Stimulated activated effector memory CD8-positive, alpha-beta T cell treated with anti-CD3 and anti-CD28 coated beads, Interleukin-12 subunit alpha, Interleukin-12 subunit beta, amount 100 ng/mL, for 72 hours (primary cell): ENCODE measurements around the gene IER3IP1.
"Not testable (repeated sequence)": the region's sequence is repeated elsewhere in the genome, so short reads cannot be mapped to it uniquely, and the experiment has no call there.

ENCODE experiments used
- ATAC-seq: fragments of 150-1000 bp; cut with Tn5 transposase; 2 replicates; pipeline ENCODE4 v1.10.0; 2021
- DNase-seq, 2 donors: peaks; one replicate each; pipeline ENCODE4 v3.0.0; 2021 to 2022; ENCODE audit warnings: low spot score in 2 of 2
- H3K27ac Mint-ChIP-seq: one replicate; pipeline ENCODE4 v1.8.0; 2022; ENCODE audit warnings: mild to moderate bottlenecking, mixed read lengths
- H3K36me3 Mint-ChIP-seq: one replicate; pipeline ENCODE4 v1.8.0; 2022; ENCODE audit warnings: mild to moderate bottlenecking, mixed read lengths
- H3K4me1 Mint-ChIP-seq: one replicate; pipeline ENCODE4 v1.8.0; 2022; ENCODE audit warnings: mixed read lengths
- H3K4me3 Mint-ChIP-seq: one replicate; pipeline ENCODE4 v1.8.0; 2022; ENCODE audit warnings: mild to moderate bottlenecking, mixed read lengths
- H3K9me3 Mint-ChIP-seq: one replicate; pipeline ENCODE4 v1.8.0; 2022; ENCODE audit warnings: mixed read lengths

The IER3IP1 gene

GRCh38 chr18:47175898-47176575 lies at the start of gene IER3IP1:
Gene IER3IP1 (minus strand): TSS chr18:47176364. CDS start chr18:47176277, 87 bp downstream.
- no peak within 1 kb of the TSS for H3K4me3 Mint-ChIP-seq
- ATAC-seq: peak; percentile 92
- H3K4me1 Mint-ChIP-seq: no peaks in the 10 kb centered on the region
- H3K9me3 Mint-ChIP-seq: no peaks in the 10 kb centered on the region
- no peak within 1 kb of the TSS for H3K27ac Mint-ChIP-seq
- DNase-seq: peak; percentile 77 to 93
- H3K36me3 Mint-ChIP-seq: peaks cover 6% of the 10 kb centered on the region

- no peaks in the 10 kb centered on the region for H3K4me1 Mint-ChIP-seq
- DNase-seq (no peak), ATAC-seq (peak; percentile 54)
- no peaks in the 10 kb centered on the region for H3K9me3 Mint-ChIP-seq
- no peak overlapping the region for H3K27ac Mint-ChIP-seq
- H3K36me3 Mint-ChIP-seq: no peaks in the 10 kb centered on the region
- no peak overlapping the region for H3K4me3 Mint-ChIP-seq
Observed at GRCh38 chr18:47215554-47216138, 39.5 kb upstream of the IER3IP1 start.

- H3K27ac Mint-ChIP-seq: no peak overlapping the region
- H3K4me1 Mint-ChIP-seq: no peaks in the 10 kb centered on the region
- ATAC-seq (no peak), DNase-seq (no peak)
- no peak overlapping the region for H3K4me3 Mint-ChIP-seq
- H3K36me3 Mint-ChIP-seq: no peaks in the 10 kb centered on the region
- no peaks in the 10 kb centered on the region for H3K9me3 Mint-ChIP-seq
Observed at GRCh38 chr18:47209171-47209570, 33.0 kb upstream of the IER3IP1 start.

- Mint-ChIP-seq H3K4me3 (no peak overlapping the region), H3K36me3 (no peaks in the 10 kb centered on the region), H3K4me1 (no peaks in the 10 kb centered on the region), H3K9me3 (no peaks in the 10 kb centered on the region), H3K27ac (no peak overlapping the region)
- ATAC-seq (no peak), DNase-seq (no peak)
Observed at GRCh38 chr18:47206945-47207637, 30.9 kb upstream of the IER3IP1 start.

GRCh38 chr18:47204908-47205522 lies 28.9 kb upstream of the IER3IP1 start:
- ATAC-seq (peak; percentile 56), DNase-seq (peak; percentile 3 to 62)
- H3K9me3 Mint-ChIP-seq: no peaks in the 10 kb centered on the region
- no peak overlapping the region for H3K27ac Mint-ChIP-seq
- H3K4me3 Mint-ChIP-seq: no peak overlapping the region
- no peaks in the 10 kb centered on the region for H3K36me3 Mint-ChIP-seq
- H3K4me1 Mint-ChIP-seq: no peaks in the 10 kb centered on the region

- DNase-seq (no peak), ATAC-seq (no peak)
- Mint-ChIP-seq H3K4me1 (no peaks in the 10 kb centered on the region), H3K4me3 (no peak overlapping the region), H3K27ac (no peak overlapping the region), H3K9me3 (no peaks in the 10 kb centered on the region), H3K36me3 (no peaks in the 10 kb centered on the region)
Observed at GRCh38 chr18:47203626-47204464, 27.7 kb upstream of the IER3IP1 start.

GRCh38 chr18:47195961-47196360 lies 19.8 kb upstream of the IER3IP1 start:
- H3K36me3 Mint-ChIP-seq, H3K4me3 Mint-ChIP-seq, H3K27ac Mint-ChIP-seq, DNase-seq, ATAC-seq, H3K4me1 Mint-ChIP-seq, H3K9me3 Mint-ChIP-seq: not testable (repeated sequence)

GRCh38 chr18:47191961-47192360 lies 15.8 kb upstream of the IER3IP1 start:
- H3K4me3 Mint-ChIP-seq: no peak overlapping the region
- no peaks in the 10 kb centered on the region for H3K36me3 Mint-ChIP-seq
- H3K27ac Mint-ChIP-seq: no peak overlapping the region
- ATAC-seq (peak; percentile 21), DNase-seq (no peak)
- no peaks in the 10 kb centered on the region for H3K4me1 Mint-ChIP-seq
- no peaks in the 10 kb centered on the region for H3K9me3 Mint-ChIP-seq

- ATAC-seq: no peak
- H3K27ac Mint-ChIP-seq: no peak overlapping the region
- no peak overlapping the region for H3K4me3 Mint-ChIP-seq
- H3K4me1 Mint-ChIP-seq: no peaks in the 10 kb centered on the region
- H3K9me3 Mint-ChIP-seq: peaks cover 2% of the 10 kb centered on the region
- no peaks in the 10 kb centered on the region for H3K36me3 Mint-ChIP-seq
- DNase-seq: no peak
Observed at GRCh38 chr18:47187721-47188120, 11.6 kb upstream of the IER3IP1 start.

- H3K27ac Mint-ChIP-seq: no peak overlapping the region
- ATAC-seq: no peak
- no peak overlapping the region for H3K4me3 Mint-ChIP-seq
- peaks cover 2% of the 10 kb centered on the region for H3K9me3 Mint-ChIP-seq
- no peaks in the 10 kb centered on the region for H3K4me1 Mint-ChIP-seq
- H3K36me3 Mint-ChIP-seq: no peaks in the 10 kb centered on the region
- DNase-seq: no peak
Observed at GRCh38 chr18:47184419-47185050, 8.4 kb upstream of the IER3IP1 start.

GRCh38 chr18:47182156-47182555 lies 6.0 kb upstream of the IER3IP1 start:
- not testable (repeated sequence) for H3K9me3 Mint-ChIP-seq, DNase-seq, H3K27ac Mint-ChIP-seq, H3K4me3 Mint-ChIP-seq, H3K4me1 Mint-ChIP-seq, ATAC-seq, H3K36me3 Mint-ChIP-seq

- no peaks in the 10 kb centered on the region for H3K4me1 Mint-ChIP-seq
- H3K9me3 Mint-ChIP-seq: peaks cover 2% of the 10 kb centered on the region
- H3K27ac Mint-ChIP-seq: no peak overlapping the region
- ATAC-seq (no peak), DNase-seq (no peak)
- no peak overlapping the region for H3K4me3 Mint-ChIP-seq
- H3K36me3 Mint-ChIP-seq: peaks cover 6% of the 10 kb centered on the region
Observed at GRCh38 chr18:47180765-47181164, 4.6 kb upstream of the IER3IP1 start.

- no peak overlapping the region for H3K27ac Mint-ChIP-seq
- peaks cover 2% of the 10 kb centered on the region for H3K9me3 Mint-ChIP-seq
- no peak overlapping the region for H3K4me3 Mint-ChIP-seq
- no peaks in the 10 kb centered on the region for H3K4me1 Mint-ChIP-seq
- H3K36me3 Mint-ChIP-seq: peaks cover 6% of the 10 kb centered on the region
- no peak for ATAC-seq
- DNase-seq: no peak
Observed at GRCh38 chr18:47179520-47179919, 3.4 kb upstream of the IER3IP1 start.

GRCh38 chr18:47175283-47175897 lies 774 bp downstream of the IER3IP1 start:
- peaks cover 12% of the 10 kb centered on the region for H3K36me3 Mint-ChIP-seq
- ATAC-seq (no peak), DNase-seq (no peak)
- H3K9me3 Mint-ChIP-seq: no peaks in the 10 kb centered on the region
- H3K4me1 Mint-ChIP-seq: no peaks in the 10 kb centered on the region
- no peak overlapping the region for H3K4me3 Mint-ChIP-seq
- no peak overlapping the region for H3K27ac Mint-ChIP-seq
